Mucosa of descending colon (tissue), 3 donors: ENCODE measurements around the gene KRTAP10-4. TPM values are rescaled to one million over a fixed set of nuclear protein-coding genes. Genes with fewer than 3 reads are reported as not detected.
"Not testable (repeated sequence)": the region's sequence is repeated elsewhere in the genome, so short reads cannot be mapped to it uniquely, and the experiment has no call there.

Experiments used
- ATAC-seq: fragments of 200-7000 bp; cut with Tn5 transposase; one replicate; pipeline ENCODE4 v1.9.1; 2020; ENCODE audit warnings: mild to moderate bottlenecking, moderate library complexity
- DNase-seq, 3 donors: peaks; one replicate each; pipeline ENCODE4 v3.0.0-alpha.2; 2020
- H3K36me3 ChIP-seq: fragments of 200-600 bp; one replicate; pipeline ENCODE4 v1.8.0; 2021; ENCODE audit warnings: low read depth, mild to moderate bottlenecking
- H3K4me1 ChIP-seq: fragments of 200-600 bp; one replicate; pipeline ENCODE4 v1.8.0; 2021; ENCODE audit warnings: low read depth, mild to moderate bottlenecking
- H3K4me3 ChIP-seq: fragments of 200-600 bp; one replicate; pipeline ENCODE4 v1.8.0; 2021; ENCODE audit warnings: mild to moderate bottlenecking
- H3K9me3 ChIP-seq: fragments of 200-600 bp; one replicate; pipeline ENCODE4 v1.8.0; 2021; ENCODE audit warnings: mild to moderate bottlenecking
- intact Hi-C, 2 donors: fragments of 100-400 bp; cut with DNase I in 1 of 2; cut with micrococcal nuclease in 1 of 2; formaldehyde crosslinking; loops; one replicate each; pipeline versions ENCODE4 v1.11.0 to v1.11.1; 2022; cut with DNase I, micrococcal nuclease
- total RNA-seq, 3 donors: library from RNA; stranded (reverse); fragmentation: NEBNext Ultra II Directional in 2 of 3; extraction: Animal tissue kit (Norgen Biotek cat#: 25700) in 2 of 3; gene quantifications; one replicate each; pipeline versions ENCODE4 v1.2.1 to v1.2.4, GENCODE V29; 2021 to 2023
- TF ChIP-seq, protein P1 (sequence below): fragments of 200-600 bp; IDR thresholded peaks from one replicate; pipeline ENCODE4 v1.8.0; 2022; ENCODE audit warnings: antibody characterized with exemption, mild to moderate bottlenecking
- donor health status: DM: no; HTN: no; CAD: no; lungs with moderate emphysema.
- donor health status: DM: no; HTN: no; CAD: no.
- donor health status: DM: no; HTN: yes; CAD: no.

Gene KRTAP10-4
- total RNA-seq, 3 donors from 2014 or later = not detected

- no peaks in the 10 kb centered on the region for H3K9me3 ChIP-seq
- TF ChIP-seq, protein P1, sequence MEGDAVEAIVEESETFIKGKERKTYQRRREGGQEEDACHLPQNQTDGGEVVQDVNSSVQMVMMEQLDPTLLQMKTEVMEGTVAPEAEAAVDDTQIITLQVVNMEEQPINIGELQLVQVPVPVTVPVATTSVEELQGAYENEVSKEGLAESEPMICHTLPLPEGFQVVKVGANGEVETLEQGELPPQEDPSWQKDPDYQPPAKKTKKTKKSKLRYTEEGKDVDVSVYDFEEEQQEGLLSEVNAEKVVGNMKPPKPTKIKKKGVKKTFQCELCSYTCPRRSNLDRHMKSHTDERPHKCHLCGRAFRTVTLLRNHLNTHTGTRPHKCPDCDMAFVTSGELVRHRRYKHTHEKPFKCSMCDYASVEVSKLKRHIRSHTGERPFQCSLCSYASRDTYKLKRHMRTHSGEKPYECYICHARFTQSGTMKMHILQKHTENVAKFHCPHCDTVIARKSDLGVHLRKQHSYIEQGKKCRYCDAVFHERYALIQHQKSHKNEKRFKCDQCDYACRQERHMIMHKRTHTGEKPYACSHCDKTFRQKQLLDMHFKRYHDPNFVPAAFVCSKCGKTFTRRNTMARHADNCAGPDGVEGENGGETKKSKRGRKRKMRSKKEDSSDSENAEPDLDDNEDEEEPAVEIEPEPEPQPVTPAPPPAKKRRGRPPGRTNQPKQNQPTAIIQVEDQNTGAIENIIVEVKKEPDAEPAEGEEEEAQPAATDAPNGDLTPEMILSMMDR = no peak
- no peaks in the 10 kb centered on the region for H3K36me3 ChIP-seq
- no peak for DNase-seq
- no peak overlapping the region for H3K4me3 ChIP-seq
- ATAC-seq = no peak
- intact Hi-C loops = no loop called here
- H3K4me1 ChIP-seq = no peaks in the 10 kb centered on the region
Measured at GRCh38 chr21:44548381-44548780, 25.1 kb upstream of the KRTAP10-4 start.

DNA sequence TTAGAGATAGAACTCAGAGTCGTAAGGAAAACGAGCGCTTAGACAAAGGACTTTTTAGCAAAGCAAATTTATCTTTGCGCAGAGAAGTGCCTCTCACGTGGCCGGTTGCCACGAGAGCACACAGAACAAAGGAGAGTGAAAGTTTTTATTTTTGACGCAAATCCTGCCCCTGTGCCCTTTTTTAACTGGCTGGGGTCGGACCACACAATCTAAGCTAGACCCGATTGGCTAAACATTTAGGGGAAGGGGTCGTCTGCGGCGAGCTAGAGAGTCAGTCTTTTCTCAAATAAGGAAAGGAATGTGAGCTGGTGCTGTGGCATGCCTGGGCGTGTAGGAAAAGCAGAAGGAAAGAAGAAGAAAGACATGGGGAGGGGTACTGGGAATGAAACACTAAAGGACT lies 24.6 kb upstream of the KRTAP10-4 start:
- DNase-seq (no peak), ATAC-seq (no peak)
- Histone ChIP-seq H3K4me1 (no peaks in the 10 kb centered on the region), H3K9me3 (no peaks in the 10 kb centered on the region), H3K4me3 (no peak overlapping the region), H3K36me3 (no peaks in the 10 kb centered on the region)
- TF ChIP-seq, protein P1 = no peak
- intact Hi-C loops = no loop called here

DNA sequence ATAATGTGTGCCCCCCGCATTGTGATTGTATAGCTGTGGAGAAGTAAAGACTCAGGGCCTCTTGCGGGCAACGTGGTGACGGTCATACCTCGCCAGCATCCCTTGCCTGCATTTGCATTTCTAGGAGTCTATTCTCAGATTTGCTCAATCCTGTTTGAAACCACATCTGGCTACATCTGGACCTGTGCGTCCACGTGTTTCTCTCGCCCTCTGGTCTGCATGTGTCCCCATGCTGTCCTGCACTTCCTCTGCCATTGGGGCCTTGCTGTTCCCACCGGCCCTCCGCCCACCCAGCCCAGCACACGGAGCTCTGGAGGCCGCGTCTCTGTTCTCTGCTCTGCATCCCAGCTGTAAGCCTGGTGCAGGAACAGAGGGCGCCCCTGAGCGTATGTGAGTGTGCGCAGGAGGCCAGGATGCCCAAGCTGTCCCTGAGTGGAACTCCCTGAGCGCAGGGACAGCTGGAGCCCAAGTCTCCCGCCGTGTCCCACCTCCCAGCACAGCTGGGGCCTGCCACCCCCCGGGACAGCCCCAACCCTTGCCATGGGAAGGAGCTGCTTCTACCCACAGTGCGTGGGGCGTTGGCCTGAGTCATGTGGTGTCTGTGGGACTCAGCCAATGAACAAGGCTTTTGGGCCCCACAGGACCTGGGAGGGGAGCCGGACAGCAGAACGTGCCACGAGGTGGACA lies 23.9 kb upstream of the KRTAP10-4 start:
- no peak overlapping the region for H3K4me3 ChIP-seq
- no peaks in the 10 kb centered on the region for H3K36me3 ChIP-seq
- no peak for DNase-seq
- intact Hi-C loops = no loop called here
- TF ChIP-seq, protein P1 = no peak
- H3K9me3 ChIP-seq = no peaks in the 10 kb centered on the region
- H3K4me1 ChIP-seq = no peaks in the 10 kb centered on the region
- no peak for ATAC-seq

GRCh38 chr21:44550285-44550684 lies 23.2 kb upstream of the KRTAP10-4 start:
- H3K4me3 ChIP-seq, H3K36me3 ChIP-seq, intact Hi-C loops, H3K9me3 ChIP-seq, ATAC-seq, H3K4me1 ChIP-seq: not testable (repeated sequence)
- peak in 2 of 3 donors; percentile 21 to 49 for DNase-seq

- H3K36me3 ChIP-seq = no peaks in the 10 kb centered on the region
- H3K4me1 ChIP-seq = no peaks in the 10 kb centered on the region
- TF ChIP-seq, protein P1 = no peak
- intact Hi-C loops = no loop called here
- DNase-seq (no peak), ATAC-seq (no peak)
- no peak overlapping the region for H3K4me3 ChIP-seq
- no peaks in the 10 kb centered on the region for H3K9me3 ChIP-seq
Measured at GRCh38 chr21:44550807-44551206, 22.7 kb upstream of the KRTAP10-4 start.

GRCh38 chr21:44551340-44551961 lies 22.1 kb upstream of the KRTAP10-4 start, which contains the start of gene KRTAP10-2:
Gene KRTAP10-2, minus strand, starts transcription at chr21:44551505. Its CDS starts 47 bp downstream, at chr21:44551458.
- Histone ChIP-seq H3K4me3 (no peak within 1 kb of the TSS), H3K9me3 (no peaks in the 10 kb centered on the region), H3K36me3 (no peaks in the 10 kb centered on the region), H3K4me1 (no peaks in the 10 kb centered on the region)
- TF ChIP-seq, protein P1 = no peak
- DNase-seq = peak in 1 of 3 donors; percentile 29
- peak; percentile 47 for ATAC-seq
- intact Hi-C loops = no loop called here
